Activated naive CD8-positive, alpha-beta T cell (primary cell): ENCODE results near the gene NUP153.
"Not testable (repeated sequence)": the region's sequence is repeated elsewhere in the genome, so short reads cannot be mapped to it uniquely, and the experiment has no call there.

Experiments
- H3K27ac Mint-ChIP-seq: one replicate; pipeline ENCODE4 v1.8.0; 2021; ENCODE audit warnings: mixed read lengths
- H3K27me3 Mint-ChIP-seq: one replicate; pipeline ENCODE4 v1.8.0; 2021; ENCODE audit warnings: mixed read lengths
- H3K36me3 Mint-ChIP-seq: one replicate; pipeline ENCODE4 v1.8.0; 2021; ENCODE audit warnings: mixed read lengths
- H3K4me1 Mint-ChIP-seq: one replicate; pipeline ENCODE4 v1.8.0; 2021; ENCODE audit warnings: low read depth, mixed read lengths
- H3K4me3 Mint-ChIP-seq: one replicate; pipeline ENCODE4 v1.8.0; 2021; ENCODE audit warnings: mild to moderate bottlenecking, mixed read lengths
- H3K9me3 Mint-ChIP-seq: one replicate; pipeline ENCODE4 v1.8.0; 2021; ENCODE audit warnings: low read depth, mixed read lengths

The NUP153 gene

DNA sequence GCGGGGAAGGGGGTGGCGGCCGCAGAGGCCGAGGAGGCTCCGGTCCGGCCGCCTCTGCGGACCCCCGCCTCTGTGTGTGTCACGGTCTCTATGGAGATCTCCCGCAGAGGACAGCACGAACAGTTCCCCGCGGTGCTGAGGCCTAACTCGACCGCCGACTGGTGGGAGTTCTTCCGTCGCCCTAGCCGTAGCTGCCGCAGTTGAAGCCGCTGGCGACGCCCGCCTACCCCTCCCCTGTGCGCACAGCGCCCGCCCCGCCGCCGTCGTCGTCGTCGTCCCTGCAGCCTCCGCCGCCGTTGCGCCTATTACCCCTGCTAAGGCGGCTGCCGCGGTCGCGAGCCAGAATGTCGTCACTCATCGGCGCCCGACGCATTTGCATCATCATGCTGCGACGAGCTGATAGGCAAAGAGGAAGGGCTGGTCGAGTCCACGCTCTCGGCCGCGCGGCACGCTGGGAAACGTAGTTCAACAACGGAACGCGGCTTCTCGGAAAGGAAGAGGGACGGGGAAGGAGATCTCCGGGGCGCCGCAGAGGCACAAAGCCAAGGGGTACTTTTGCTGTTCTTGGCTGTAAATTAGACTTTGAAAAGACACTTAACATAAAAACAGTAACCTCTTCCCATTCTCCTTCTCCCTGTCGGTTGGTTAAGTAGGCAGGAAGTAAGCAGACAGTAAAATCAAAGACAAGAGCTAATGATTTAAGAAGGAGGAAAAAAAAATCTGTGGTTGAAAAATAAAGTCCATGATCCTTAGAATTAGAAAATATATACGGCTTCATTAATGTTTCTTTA lies at the start of gene NUP153:
NUP153 (minus strand) TSS at position 346 of the 791 bp plus-strand sequence. CDS start 538 bp downstream, outside the sequence.
- H3K36me3 Mint-ChIP-seq = peaks cover 11% of the 10 kb centered on the region
- peak within 1 kb of the TSS; percentile 92 for H3K4me3 Mint-ChIP-seq
- H3K9me3 Mint-ChIP-seq = no peaks in the 10 kb centered on the region
- no peaks in the 10 kb centered on the region for H3K27me3 Mint-ChIP-seq
- H3K4me1 Mint-ChIP-seq = peaks cover 34% of the 10 kb centered on the region
- H3K27ac Mint-ChIP-seq = peak within 1 kb of the TSS; percentile 97

- no peaks in the 10 kb centered on the region for H3K4me1 Mint-ChIP-seq
- no peaks in the 10 kb centered on the region for H3K9me3 Mint-ChIP-seq
- no peak overlapping the region for H3K27ac Mint-ChIP-seq
- no peak overlapping the region for H3K4me3 Mint-ChIP-seq
- H3K27me3 Mint-ChIP-seq = no peaks in the 10 kb centered on the region
- no peaks in the 10 kb centered on the region for H3K36me3 Mint-ChIP-seq
These were observed 47.5 kb upstream of the NUP153 start for GRCh38 chr6:17754254-17754653.

GRCh38 chr6:17745324-17745723 lies 38.6 kb upstream of the NUP153 start:
- H3K27ac Mint-ChIP-seq, H3K9me3 Mint-ChIP-seq, H3K27me3 Mint-ChIP-seq, H3K4me1 Mint-ChIP-seq, H3K4me3 Mint-ChIP-seq, H3K36me3 Mint-ChIP-seq: not testable (repeated sequence)

DNA sequence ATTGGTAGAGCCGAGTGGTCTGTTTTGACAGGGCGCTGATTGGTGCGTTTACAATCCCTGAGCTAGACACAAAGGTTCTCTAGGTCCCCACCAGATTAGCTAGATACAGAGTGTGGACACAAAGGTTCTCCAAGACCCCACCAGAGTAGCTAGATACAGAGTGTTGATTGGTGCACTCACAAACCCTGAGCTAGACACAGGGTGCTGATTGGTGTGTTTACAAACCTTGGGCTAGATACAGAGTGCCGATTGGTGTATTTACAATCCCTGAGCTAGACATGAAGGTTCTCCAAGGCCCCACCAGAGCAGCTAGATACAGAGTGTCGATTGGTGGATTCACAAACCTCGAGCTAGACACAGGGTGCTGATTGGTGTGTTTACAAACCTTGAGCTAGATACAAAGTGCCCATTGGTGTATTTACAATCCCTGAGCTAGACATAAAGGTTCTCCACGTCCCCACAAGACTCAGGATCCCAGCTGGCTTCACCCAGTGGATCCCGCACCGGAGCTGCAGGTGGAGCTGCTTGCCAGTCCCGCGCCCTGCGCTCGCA lies 38.1 kb upstream of the NUP153 start:
- H3K27me3 Mint-ChIP-seq, H3K27ac Mint-ChIP-seq, H3K9me3 Mint-ChIP-seq, H3K4me1 Mint-ChIP-seq, H3K4me3 Mint-ChIP-seq, H3K36me3 Mint-ChIP-seq: not testable (repeated sequence)

GRCh38 chr6:17744019-17744756 lies 37.5 kb upstream of the NUP153 start:
- no peak overlapping the region for H3K4me3 Mint-ChIP-seq
- H3K4me1 Mint-ChIP-seq = no peaks in the 10 kb centered on the region
- H3K36me3 Mint-ChIP-seq = peaks cover 2% of the 10 kb centered on the region
- H3K9me3 Mint-ChIP-seq = peaks cover 2% of the 10 kb centered on the region
- peaks cover 2% of the 10 kb centered on the region for H3K27me3 Mint-ChIP-seq
- no peak overlapping the region for H3K27ac Mint-ChIP-seq

- Mint-ChIP-seq H3K4me3 (no peak overlapping the region), H3K4me1 (no peaks in the 10 kb centered on the region), H3K27me3 (peaks cover 2% of the 10 kb centered on the region), H3K27ac (no peak overlapping the region), H3K36me3 (peaks cover 12% of the 10 kb centered on the region), H3K9me3 (peaks cover 21% of the 10 kb centered on the region)
These were observed 34.8 kb upstream of the NUP153 start for GRCh38 chr6:17741507-17741906.

GRCh38 chr6:17740559-17741220 lies 34.0 kb upstream of the NUP153 start:
- Mint-ChIP-seq H3K4me3 (no peak overlapping the region), H3K36me3 (peaks cover 12% of the 10 kb centered on the region), H3K27me3 (peaks cover 2% of the 10 kb centered on the region), H3K4me1 (no peaks in the 10 kb centered on the region), H3K27ac (no peak overlapping the region), H3K9me3 (peaks cover 21% of the 10 kb centered on the region)

DNA sequence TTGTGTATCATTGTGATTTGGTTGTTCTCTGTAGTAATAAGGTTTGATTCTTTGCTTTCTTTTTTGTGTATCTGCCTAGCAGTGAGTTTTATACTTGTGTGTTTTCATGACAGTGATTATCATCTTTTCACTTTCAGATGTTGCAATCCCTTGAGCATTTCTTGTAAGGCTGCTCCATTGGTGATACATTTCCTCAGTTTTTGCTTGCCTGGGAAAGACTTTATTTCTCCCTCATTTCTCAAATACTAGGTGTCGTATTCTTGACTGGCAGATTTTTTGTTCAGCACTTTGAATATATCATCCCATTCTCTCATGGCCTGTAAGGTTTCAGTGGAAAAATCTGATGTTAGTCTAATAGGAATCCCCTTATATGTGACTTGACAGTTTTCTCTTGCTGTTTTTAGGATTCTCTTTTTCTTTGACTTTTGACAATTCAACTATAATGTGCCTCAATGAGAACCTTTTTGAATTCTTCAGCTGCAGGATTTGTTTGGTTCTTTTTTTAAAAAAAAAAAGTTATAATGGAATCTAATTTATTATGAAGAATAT lies 31.1 kb upstream of the NUP153 start:
- peak overlapping the region; percentile 64 for H3K27ac Mint-ChIP-seq
- no peaks in the 10 kb centered on the region for H3K27me3 Mint-ChIP-seq
- H3K9me3 Mint-ChIP-seq = peaks cover 21% of the 10 kb centered on the region
- H3K4me1 Mint-ChIP-seq = no peaks in the 10 kb centered on the region
- no peak overlapping the region for H3K4me3 Mint-ChIP-seq
- peaks cover 12% of the 10 kb centered on the region for H3K36me3 Mint-ChIP-seq

DNA sequence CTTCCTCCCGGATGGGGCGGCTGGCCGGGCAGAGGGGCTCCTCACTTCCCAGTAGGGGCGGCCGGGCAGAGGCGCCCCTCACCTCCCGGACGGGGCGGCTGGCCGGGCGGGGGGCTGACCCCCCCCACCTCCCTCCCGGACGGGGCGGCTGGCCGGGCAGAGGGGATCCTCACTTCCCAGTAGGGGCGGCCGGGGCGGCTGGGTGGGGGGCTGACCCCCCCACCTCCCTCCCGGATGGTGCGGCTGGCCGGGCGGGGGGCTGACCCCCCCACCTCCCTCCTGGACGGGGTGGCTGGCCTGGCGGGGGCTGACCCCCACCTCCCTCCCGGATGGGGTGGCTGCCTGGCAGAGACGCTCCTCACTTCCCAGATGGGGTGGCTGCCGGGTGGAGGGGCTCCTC lies 28.6 kb upstream of the NUP153 start:
- Mint-ChIP-seq H3K36me3 (peaks cover 12% of the 10 kb centered on the region), H3K9me3 (peaks cover 21% of the 10 kb centered on the region)
- not testable (repeated sequence) for H3K27ac Mint-ChIP-seq, H3K4me1 Mint-ChIP-seq, H3K27me3 Mint-ChIP-seq, H3K4me3 Mint-ChIP-seq

GRCh38 chr6:17730078-17730704 lies 23.5 kb upstream of the NUP153 start:
- Mint-ChIP-seq H3K36me3 (no peaks in the 10 kb centered on the region), H3K27me3 (no peaks in the 10 kb centered on the region), H3K27ac (no peak overlapping the region), H3K9me3 (no peaks in the 10 kb centered on the region), H3K4me3 (no peak overlapping the region), H3K4me1 (no peaks in the 10 kb centered on the region)

GRCh38 chr6:17729223-17730077 lies 22.7 kb upstream of the NUP153 start:
- Mint-ChIP-seq H3K36me3 (no peaks in the 10 kb centered on the region), H3K27ac (no peak overlapping the region), H3K9me3 (no peaks in the 10 kb centered on the region), H3K4me3 (no peak overlapping the region), H3K4me1 (no peaks in the 10 kb centered on the region), H3K27me3 (no peaks in the 10 kb centered on the region)

GRCh38 chr6:17728551-17729222 lies 22.0 kb upstream of the NUP153 start:
- H3K4me1 Mint-ChIP-seq = no peaks in the 10 kb centered on the region
- H3K36me3 Mint-ChIP-seq = no peaks in the 10 kb centered on the region
- no peak overlapping the region for H3K27ac Mint-ChIP-seq
- H3K9me3 Mint-ChIP-seq = no peaks in the 10 kb centered on the region
- no peak overlapping the region for H3K4me3 Mint-ChIP-seq
- H3K27me3 Mint-ChIP-seq = no peaks in the 10 kb centered on the region

DNA sequence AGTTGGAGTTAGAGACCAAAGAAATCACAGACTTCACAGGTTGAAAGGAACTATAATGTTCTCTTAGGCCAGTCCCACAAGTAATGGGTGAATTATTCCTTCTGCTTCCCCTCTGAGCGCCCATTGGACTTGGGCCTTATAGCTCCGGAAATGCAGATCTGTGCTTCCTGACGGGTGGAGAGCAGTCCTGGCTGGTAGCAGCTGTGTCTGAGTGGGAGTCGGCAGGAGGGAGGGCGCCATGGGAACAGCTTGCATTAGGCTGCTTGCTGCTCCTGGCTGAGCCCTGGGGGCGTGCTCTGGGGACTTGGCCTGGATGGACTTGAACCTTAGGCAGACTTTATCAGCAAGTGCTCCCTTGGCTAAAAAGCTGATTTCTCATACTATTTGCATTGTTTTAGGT lies 18.4 kb upstream of the NUP153 start:
- H3K4me1 Mint-ChIP-seq = no peaks in the 10 kb centered on the region
- no peak overlapping the region for H3K27ac Mint-ChIP-seq
- H3K4me3 Mint-ChIP-seq = no peak overlapping the region
- no peaks in the 10 kb centered on the region for H3K36me3 Mint-ChIP-seq
- H3K9me3 Mint-ChIP-seq = no peaks in the 10 kb centered on the region
- H3K27me3 Mint-ChIP-seq = no peaks in the 10 kb centered on the region
